Erythroblast (primary cell): ENCODE measurements around the gene FLRT1.

Experiments used
- GATA1 ChIP-seq: IDR thresholded peaks from 2 replicates; pipeline ENCODE4 v1.6.1; 2011; ENCODE audit warnings: low read depth, mild to moderate bottlenecking, control low read depth, low read length, moderate library complexity
- POLR2A ChIP-seq: IDR thresholded peaks from 2 replicates; pipeline ENCODE4 v1.6.1; 2011; ENCODE audit warnings: mild to moderate bottlenecking, low read length

DNA sequence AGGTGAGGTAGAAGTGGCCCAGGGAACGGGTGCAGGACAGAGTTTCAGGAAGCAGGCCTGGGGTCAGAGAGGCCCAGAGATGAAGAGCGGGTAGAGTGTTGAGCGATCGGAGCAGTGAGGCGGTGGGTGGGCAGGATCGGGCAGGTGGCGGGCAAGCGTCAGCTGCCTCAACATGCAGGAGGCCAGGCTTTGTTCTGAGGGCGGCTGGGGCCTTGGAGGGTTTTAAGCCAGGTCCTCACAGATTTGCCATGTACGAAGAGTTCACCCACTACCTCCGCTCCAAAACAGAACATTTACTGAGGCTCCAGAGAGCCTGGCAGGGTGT lies 29.4 kb downstream of the FLRT1 start:
- no peak for TF ChIP-seq POLR2A
- TF ChIP-seq GATA1: no peak
